Left hindlimb (tissue), 1 donor: Measurements from ENCODE around the gene CYP4Z1.
A peak's percentile ranks its signal among the peaks of the same experiment; 100 is the strongest.
"Not testable (repeated sequence)": the region's sequence is repeated elsewhere in the genome, so short reads cannot be mapped to it uniquely, and the experiment has no call there.

Experiments
- DNase-seq: peaks from one replicate; pipeline ENCODE4 v3.0.0-alpha.2; 2018

Gene CYP4Z1

GRCh38 chr1:47067097-47067594, at the start of gene CYP4Z1:
TSS of gene CYP4Z1 (plus strand) at chr1:47067231. CDS start at chr1:47067491, 260 bp downstream.
- DNase-seq = no peak

DNA sequence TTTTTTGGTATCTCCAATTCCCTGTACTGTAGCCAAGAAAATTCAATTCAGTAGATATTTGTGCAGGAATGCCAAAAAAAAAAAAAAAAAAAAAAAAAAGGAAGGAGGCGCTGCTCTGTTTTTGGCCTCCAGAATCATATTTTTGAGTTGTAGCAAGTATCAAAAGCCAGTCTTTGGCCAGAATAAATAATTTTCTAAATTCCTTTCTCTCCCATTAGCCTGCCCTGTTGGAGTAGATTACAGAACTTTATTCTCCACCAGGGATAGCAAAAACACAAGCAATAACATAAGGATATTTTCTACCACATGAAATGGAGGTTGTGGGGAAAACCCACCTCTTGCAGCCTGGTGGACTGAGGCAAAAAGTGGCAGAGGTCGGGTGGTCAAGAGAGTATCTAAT, 46.0 kb upstream of the CYP4Z1 start:
- DNase-seq = no peak

DNA sequence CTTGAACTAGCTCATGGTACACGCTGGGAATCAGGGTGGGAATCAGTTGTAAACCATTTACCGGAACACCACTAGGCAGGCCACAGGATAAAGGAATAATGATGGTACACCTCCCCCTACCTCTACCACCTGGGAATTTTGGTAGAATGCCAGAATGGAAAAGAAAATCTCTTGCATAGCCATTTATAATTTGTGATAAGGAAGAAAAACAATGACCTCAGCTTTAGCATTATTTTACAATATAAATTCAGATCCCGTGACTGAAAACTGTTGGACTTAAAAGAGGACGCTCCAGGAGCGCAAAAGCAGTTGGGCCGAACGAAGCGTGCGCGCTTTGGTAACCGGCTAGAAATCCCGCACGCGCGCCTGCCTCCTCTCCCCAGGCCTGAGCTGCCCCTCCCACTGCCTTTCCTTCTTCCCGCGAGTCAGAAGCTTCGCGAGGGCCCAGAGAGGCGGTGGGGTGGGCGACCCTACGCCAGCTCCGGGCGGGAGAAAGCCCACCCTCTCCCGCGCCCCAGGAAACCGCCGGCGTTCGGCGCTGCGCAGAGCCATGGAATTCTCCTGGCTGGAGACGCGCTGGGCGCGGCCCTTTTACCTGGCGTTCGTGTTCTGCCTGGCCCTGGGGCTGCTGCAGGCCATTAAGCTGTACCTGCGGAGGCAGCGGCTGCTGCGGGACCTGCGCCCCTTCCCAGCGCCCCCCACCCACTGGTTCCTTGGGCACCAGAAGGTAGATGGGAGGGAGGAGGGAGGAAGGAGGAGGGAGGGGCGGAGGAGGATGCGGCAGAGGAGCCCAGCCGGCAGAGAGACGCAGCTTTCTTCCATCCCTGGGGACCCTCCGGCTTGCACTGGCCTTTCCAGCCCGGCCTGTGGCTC, 43.5 kb upstream of the CYP4Z1 start, which contains the start of gene CYP4X1:
Gene CYP4X1, plus strand, starts transcription at position 402 of the 873 bp plus-strand sequence. Its CDS starts 149 bp downstream, at position 551.
- peak; percentile 50 for DNase-seq

- DNase-seq = no peak
Measured at GRCh38 chr1:47024141-47024801, 42.8 kb upstream of the CYP4Z1 start.

DNA sequence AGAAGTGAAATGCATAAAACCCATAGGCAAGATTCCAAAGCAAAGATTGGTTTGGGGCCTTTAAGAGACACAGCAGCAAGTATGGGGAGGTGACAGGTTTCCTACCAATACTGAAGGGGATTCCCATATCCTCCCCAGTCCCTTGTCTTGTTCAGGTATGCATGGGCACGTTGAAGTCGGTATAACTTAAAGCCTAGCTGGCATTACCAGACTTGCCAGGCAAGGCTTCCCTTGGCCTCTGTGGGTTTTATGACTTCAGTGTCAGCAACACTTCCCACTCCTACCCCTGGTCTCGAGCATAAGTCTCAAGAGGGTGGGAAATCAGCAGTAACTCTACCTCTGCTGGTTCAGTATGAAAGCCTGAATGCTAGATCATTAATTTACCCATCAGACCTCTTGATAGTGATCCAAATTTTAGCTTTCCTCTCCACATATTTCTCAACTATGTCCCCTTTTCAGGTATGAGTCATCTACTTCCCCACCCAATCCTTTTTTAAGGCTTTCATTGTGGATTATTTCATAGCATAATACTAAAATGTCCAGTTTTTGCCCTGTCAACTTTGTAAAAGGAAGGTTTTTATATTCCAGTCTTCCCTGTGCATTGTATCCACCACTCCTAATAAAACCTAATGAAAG, 36.7 kb upstream of the CYP4Z1 start:
- no peak for DNase-seq

DNA sequence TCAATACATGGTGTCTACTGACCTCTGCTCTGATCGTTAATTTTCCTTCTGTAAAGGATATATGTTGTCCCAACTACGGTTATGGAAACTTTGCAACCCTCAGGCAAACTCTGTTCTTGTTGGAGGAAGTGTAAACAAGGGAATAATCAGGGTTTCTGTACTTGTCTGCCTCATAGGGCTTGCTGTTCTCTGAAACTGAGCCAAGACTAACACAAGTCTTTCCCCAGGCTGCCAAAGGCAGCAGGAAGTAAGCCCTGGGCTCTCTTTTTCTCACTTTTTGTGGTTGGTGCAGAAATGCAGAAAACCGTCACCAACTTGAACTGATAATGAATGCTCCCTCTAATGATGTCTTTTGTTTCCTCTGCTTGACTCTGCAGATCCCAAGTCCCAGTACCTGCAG, 36.0 kb upstream of the CYP4Z1 start:
- no peak for DNase-seq

DNA sequence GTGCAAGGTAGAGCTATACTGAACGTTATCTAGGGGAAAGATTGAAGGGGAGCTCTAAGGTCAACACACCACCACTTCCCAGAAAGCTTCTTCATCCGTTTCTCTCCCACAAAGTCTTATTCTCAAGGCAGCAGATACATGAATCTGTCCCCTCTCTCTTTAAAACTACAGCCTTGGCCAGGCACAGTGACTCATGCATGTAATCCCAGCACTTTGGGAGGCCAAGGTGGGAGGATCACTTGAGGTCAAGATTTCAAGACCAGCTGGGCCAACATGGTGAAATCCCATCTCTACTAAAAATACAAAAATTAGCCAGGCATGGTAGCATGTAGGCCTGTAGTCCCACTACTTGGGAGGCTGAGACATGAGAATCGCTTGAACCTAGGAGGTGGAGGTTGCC, 35.4 kb upstream of the CYP4Z1 start:
- no peak for DNase-seq

DNA sequence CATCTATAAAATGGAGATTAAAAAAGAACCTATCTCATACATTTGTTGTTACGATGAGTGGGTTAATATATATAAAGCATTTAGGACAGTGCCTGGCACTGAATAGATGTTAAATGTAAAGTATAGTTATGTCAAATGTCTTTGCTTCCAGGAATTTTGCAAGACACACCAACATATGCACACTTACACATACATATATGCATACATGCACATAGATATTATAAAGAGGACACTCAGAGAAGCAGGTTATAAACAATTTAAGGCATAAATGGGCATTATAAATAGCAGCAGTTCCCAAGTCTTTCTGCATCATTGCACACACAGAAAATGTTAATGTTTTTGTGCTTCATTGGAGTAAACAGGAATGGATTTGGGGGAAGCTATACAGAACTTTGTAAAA, 30.3 kb upstream of the CYP4Z1 start:
- DNase-seq = no peak

- no peak for DNase-seq
Measured at GRCh38 chr1:47059376-47059775, 7.7 kb upstream of the CYP4Z1 start.

GRCh38 chr1:47069080-47069479, 2.0 kb downstream of the CYP4Z1 start:
- not testable (repeated sequence) for DNase-seq

GRCh38 chr1:47069509-47069908, 2.5 kb downstream of the CYP4Z1 start:
- DNase-seq = not testable (repeated sequence)

- DNase-seq = not testable (repeated sequence)
Measured at GRCh38 chr1:47089356-47089755, 22.3 kb downstream of the CYP4Z1 start.

DNA sequence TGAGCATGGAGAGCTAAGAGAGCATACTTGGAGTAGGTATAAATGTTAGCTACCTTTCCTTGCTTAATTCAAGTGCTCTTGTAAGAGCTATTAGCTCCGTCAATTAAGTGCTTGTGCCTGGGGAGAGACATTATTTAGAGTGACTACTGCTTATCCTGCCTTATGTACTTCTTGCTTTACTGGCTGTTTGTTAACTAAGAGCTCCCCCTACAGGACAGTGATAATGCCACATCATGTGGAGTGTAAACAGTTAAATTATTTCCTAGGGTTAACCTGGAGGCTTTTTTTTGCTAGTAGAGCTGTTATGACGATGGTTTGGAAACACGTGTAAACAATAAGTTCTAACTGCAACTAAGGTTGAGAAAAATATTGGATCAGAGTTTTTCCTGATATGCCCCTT, 24.4 kb downstream of the CYP4Z1 start:
- DNase-seq = not testable (repeated sequence)

DNA sequence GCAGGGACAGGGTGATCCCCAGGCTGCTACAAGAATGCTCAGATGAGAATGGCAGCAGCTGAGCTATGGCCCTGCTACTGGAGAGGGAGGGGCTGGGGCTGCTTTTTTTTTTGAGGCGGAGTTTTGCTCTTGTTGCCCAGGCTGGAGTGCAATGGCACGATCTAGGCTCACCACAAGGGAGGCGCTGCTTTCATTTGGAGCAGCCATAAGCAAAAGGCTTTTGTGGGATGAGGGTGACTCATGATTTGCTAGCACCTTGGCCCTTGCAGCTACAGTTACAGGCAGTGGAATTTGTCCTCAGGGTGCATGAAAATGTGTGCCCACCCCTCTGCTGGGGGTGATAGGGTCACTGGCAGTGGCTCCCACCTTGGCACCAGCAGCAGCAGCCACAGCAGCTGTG, 37.8 kb downstream of the CYP4Z1 start:
- no peak for DNase-seq

- no peak for DNase-seq
Measured at GRCh38 chr1:47106792-47107191, 39.8 kb downstream of the CYP4Z1 start.

DNA sequence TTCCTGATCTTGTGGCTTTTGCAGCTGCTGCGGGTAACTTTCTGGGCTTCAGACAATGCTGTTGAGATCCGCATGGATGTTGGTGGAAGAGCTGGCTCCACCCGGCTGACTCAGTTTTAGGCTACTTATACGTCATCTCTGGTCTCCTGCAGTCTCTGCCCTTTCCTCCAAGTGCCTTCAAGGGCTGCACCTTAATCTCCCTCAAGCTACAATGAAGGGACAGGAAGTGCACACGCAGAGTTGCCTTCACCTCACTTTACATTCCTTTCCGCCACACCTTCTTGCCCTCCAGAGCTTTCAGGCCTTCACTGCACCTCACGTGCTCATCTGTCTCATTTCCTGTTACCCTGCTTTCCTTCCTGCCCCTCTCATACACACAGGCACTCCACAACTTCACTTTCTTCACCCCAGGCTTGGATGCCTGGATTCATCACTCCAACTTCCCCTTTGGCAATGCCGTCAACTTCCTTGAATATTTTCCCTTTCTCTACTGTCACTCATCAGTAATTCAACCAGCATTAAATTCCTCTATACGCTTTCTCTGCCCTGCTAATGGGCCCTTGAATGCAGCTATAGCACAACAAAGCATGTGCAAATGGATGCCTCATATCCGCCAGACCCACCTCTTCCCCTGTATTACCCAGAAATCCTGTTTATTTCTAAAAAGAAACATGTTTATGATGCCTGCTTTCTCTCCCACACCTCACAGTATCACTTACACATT, 41.0 kb downstream of the CYP4Z1 start:
- not testable (repeated sequence) for DNase-seq

- not testable (repeated sequence) for DNase-seq
Measured at GRCh38 chr1:47109482-47109881, 42.5 kb downstream of the CYP4Z1 start.

DNA sequence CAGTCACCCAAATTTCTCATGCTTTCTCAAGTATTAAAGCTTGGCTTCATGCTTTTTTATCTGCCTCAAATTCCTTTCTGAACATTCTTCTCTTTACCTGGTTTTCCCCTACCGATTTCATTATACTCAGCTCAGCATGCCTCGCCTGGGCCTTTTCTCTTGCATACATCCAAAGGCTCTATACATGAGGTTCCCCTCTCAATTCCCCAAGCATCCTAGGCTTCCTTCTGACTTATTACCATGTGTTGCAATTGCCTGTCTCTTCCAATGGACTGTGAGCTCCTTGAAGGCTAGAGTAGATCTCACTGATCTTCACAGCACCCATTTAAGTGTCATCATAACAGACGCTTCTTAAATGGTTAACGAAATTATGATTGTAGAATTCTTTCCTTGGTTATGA, 46.1 kb downstream of the CYP4Z1 start:
- no peak for DNase-seq

DNA sequence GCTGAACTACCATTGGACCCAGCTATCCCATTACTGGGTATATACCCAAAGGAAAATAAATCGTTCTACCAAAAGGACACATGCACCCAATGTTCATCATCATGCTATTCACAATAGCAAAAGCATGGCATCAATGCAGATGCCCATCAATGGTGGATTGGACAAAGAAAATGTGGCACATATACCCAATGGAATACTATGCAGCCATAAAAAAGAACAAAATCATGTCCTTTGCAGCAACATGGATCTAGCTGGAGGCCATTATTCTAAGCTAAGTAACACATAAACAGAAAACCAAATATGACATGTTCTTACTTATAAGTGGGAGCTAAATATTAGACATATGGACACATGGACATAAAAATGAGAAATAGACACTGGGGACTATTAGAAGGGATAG, 54.0 kb downstream of the CYP4Z1 start:
- not testable (repeated sequence) for DNase-seq

DNA sequence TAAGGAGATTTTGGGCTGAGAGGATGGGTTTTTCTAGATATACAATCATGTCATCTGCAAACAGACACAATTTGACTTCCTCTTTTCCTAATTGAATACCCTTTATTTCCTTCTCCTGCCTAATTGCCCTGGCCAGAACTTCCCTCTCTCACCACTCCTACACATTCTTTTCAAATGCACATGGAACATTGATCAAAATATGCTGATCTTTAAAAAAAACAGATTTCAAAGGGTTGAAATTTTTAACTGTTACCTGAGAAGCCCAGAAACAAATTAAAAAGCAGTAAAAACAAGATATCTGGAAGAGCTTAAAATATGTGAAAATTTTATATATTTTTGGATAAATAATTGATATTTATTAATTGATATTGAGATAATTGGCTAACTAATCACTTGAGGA, 57.8 kb downstream of the CYP4Z1 start:
- not testable (repeated sequence) for DNase-seq

DNA sequence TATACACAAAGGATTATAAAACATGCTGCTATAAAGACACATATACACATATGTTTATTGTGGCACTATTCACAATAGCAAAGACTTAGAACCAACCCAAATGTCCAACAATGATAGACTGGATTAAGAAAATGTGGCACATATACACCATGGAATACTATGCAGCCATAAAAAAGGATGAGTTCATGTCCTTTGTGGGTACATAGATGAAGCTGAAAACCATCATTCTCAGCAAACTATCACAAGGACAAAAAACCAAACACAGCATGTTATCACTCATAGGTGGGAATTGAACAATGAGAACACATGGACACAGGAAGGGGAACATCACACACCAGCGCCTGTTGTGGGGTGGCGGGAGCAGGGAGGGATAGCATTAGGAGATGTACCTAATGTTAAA, 60.0 kb downstream of the CYP4Z1 start:
- not testable (repeated sequence) for DNase-seq

DNA sequence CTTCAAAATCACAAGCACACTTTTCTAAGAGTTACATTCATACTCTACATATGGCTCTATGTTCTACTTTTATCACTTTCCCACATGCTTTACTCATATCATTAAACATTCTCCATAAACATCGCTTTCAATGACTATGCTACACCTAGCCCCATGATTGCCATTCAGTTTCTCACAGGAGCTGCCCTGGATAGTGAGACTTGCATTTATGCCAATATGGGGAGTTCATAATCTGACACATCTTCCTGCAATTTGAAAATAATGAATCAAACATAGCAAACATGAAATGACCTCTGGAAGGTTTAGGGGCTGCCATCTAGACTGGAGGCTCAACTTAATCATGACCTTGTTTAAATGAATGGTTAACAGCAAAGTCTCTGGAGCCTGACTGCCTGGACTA, 61.2 kb downstream of the CYP4Z1 start:
- no peak for DNase-seq

DNA sequence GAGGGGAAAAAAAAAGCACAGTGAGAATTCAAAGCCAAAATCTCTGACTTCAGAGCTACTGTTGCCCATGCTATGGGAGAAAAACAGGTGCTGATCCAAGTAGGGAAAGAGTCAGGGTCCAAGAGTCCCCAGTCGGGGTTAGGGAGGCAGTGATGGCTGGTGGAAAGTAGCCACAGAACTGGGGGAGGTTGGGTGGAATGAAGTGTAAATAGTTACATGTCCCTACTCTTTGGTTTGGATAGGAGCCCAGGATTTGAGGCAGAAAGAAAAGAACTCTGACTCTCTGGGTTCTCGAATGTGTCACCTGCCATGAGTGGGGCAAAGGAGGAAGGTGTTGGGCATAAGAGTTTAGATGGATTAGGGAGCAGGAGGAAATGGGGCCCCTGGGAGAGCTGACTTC, 61.8 kb downstream of the CYP4Z1 start:
- DNase-seq = not testable (repeated sequence)
